Spleen (tissue), 11 donors: Measurements from ENCODE around the gene PKIB. TPM values are rescaled to one million over a fixed set of nuclear protein-coding genes. Genes with fewer than 3 reads are reported as not detected.
"Not testable (repeated sequence)": the region's sequence is repeated elsewhere in the genome, so short reads cannot be mapped to it uniquely, and the experiment has no call there.

ENCODE experiments used
- DNase-seq: peaks from one replicate; pipeline ENCODE4 v3.0.0-alpha.2; 2020
- H3K27ac ChIP-seq, 8 donors: fragments of 200-600 bp; sonication (generic) in 7 of 8; 1 replicate in 4 of 8; 2 replicates in 4 of 8; pipeline versions ENCODE4 v1.5.0 to v1.8.0; 2016 to 2021; ENCODE audit warnings: inconsistent platforms in 4 of 8, mild to moderate bottlenecking in 4 of 8, moderate library complexity in 1 of 8
- H3K27me3 ChIP-seq, 7 donors: fragments of 200-600 bp; sonication (generic) in 6 of 7; replicated peaks in 1 of 7; 1 replicate in 4 of 7; 2 replicates in 3 of 7; pipeline versions ENCODE4 v1.5.0 to v1.8.0; 2016 to 2021; ENCODE audit warnings: inconsistent platforms in 3 of 7, mild to moderate bottlenecking in 1 of 7
- H3K36me3 ChIP-seq, 6 donors: fragments of 200-600 bp; sonication (generic) in 5 of 6; 1 replicate in 4 of 6; 2 replicates in 2 of 6; pipeline versions ENCODE4 v1.5.0 to v1.8.0; 2016 to 2021; ENCODE audit warnings: inconsistent platforms in 2 of 6
- H3K4me1 ChIP-seq, 6 donors: fragments of 200-600 bp; sonication (generic) in 5 of 6; 1 replicate in 3 of 6; 2 replicates in 3 of 6; pipeline versions ENCODE4 v1.5.0 to v1.8.0; 2016 to 2021; ENCODE audit warnings: inconsistent platforms in 3 of 6
- H3K4me3 ChIP-seq, 8 donors: fragments of 200-600 bp; sonication (generic) in 7 of 8; 1 replicate in 4 of 8; 2 replicates in 4 of 8; pipeline versions ENCODE4 v1.5.0 to v1.8.0; 2016 to 2021; ENCODE audit warnings: inconsistent platforms in 4 of 8, mild to moderate bottlenecking in 4 of 8, moderate library complexity in 2 of 8
- H3K9me3 ChIP-seq, 8 donors: fragments of 200-600 bp; sonication (generic) in 7 of 8; 1 replicate in 4 of 8; 2 replicates in 4 of 8; pipeline versions ENCODE4 v1.5.0 to v1.8.0; 2016 to 2021; ENCODE audit warnings: inconsistent platforms in 4 of 8
- CTCF ChIP-seq, 11 experiments: fragments of 200-600 bp in 7 of 11; fragments of 450-650 bp in 4 of 11; sonication (generic) in 4 of 11; IDR thresholded peaks in 8 of 11; conservative IDR thresholded peaks in 3 of 11; 1 replicate in 7 of 11; 2 replicates in 4 of 11; pipeline versions ENCODE4 v1.4.0 to v1.8.0; 2016 to 2021; ENCODE audit warnings: antibody characterized with exemption in 11 of 11, inconsistent platforms in 4 of 11, mild to moderate bottlenecking in 1 of 11
- POLR2A ChIP-seq, 3 donors: fragments of 450-650 bp; IDR thresholded peaks; one replicate each; pipeline ENCODE4 v1.5.1; 2017; ENCODE audit warnings: antibody characterized with exemption in 3 of 3, mild to moderate bottlenecking in 1 of 3
- POLR2AphosphoS5 ChIP-seq, 3 donors: sonication (generic); formaldehyde crosslinking; IDR thresholded peaks; one replicate each; pipeline ENCODE4 v1.5.1; 2017; ENCODE audit warnings: antibody characterized with exemption in 3 of 3
- WGBS, 5 donors: extraction: QIAGEN DNeasy Blood & Tissue Kit in 3 of 5; methylation state at CpG; one replicate each; pipeline versions ENCODE4 v1.1.5 to v1.1.7; 2013 to 2018; 5-methylcytosine and 5-hydroxymethylcytosine counted together
- intact Hi-C: fragments of 100-400 bp; cut with DNase I; formaldehyde crosslinking; loops from one replicate; pipeline ENCODE4 v1.15.0; 2023; ENCODE audit warnings: low total_unique reads
- polyA plus RNA-seq, 3 donors: library from polyadenylated mRNA; stranded (reverse); fragments of 200-250 nt; gene quantifications; one replicate each; pipeline ENCODE4 v1.2.1, GENCODE V29; 2013
- total RNA-seq, 7 donors: library from RNA; depleted of rRNA in 3 of 7; stranded (reverse); fragments of >200 nt in 3 of 7; fragmentation: NEBNext Ultra II Directional in 4 of 7; extraction: Animal tissue kit (Norgen Biotek cat#: 25700) in 4 of 7; gene quantifications; one replicate each; pipeline versions ENCODE4 v1.1.0 to v1.2.1, GENCODE V29; 2016 to 2021
- donor health status: healthy with polysubstance abuse.
- donor health status: DM: no; HTN: no; CAD: no; lungs with moderate emphysema.
- donor health status: DM: no; HTN: no; CAD: no.
- donor health status: Bipolar disorder and iron deficiency.
- donor health status: healthy.
- donor health status: DM: no; HTN: no; CAD: no.
- donor health status: DM: yes; HTN: yes; CAD: no.

The PKIB gene
- total and polyA plus RNA-seq, 10 donors = 0.85 to 3.0 (median 1.4) TPM; not detected in 2

GRCh38 chr6:122580737-122581136 lies 29.5 kb upstream of the PKIB start:
- peaks cover 0 to 14% (median 6%) of the 10 kb centered on the region in 8 donors for H3K9me3 ChIP-seq
- no peak for DNase-seq
- TF ChIP-seq POLR2AphosphoS5 (IDR thresholded peaks at IDR 0.05) (no peak), CTCF (IDR thresholded peaks at IDR 0.05 in 8 of 11, conservative IDR thresholded peaks at IDR 0.05 in 3 of 11) (no peak), POLR2A (IDR thresholded peaks at IDR 0.05) (no peak)
- no peaks in the 10 kb centered on the region for H3K4me1 ChIP-seq
- H3K27ac ChIP-seq = no peak overlapping the region
- H3K27me3 ChIP-seq = no peaks in the 10 kb centered on the region
- no peak overlapping the region for H3K4me3 ChIP-seq
- intact Hi-C loops = no loop called here
- 63 to 80% (median 63%) methylated on average over 3 of the region's 3 CpGs for WGBS, 5 donors
- H3K36me3 ChIP-seq = no peaks in the 10 kb centered on the region

GRCh38 chr6:122589115-122589514 lies 21.1 kb upstream of the PKIB start:
- Histone ChIP-seq H3K4me3 (no peak overlapping the region), H3K27me3 (no peaks in the 10 kb centered on the region), H3K4me1 (no peaks in the 10 kb centered on the region), H3K36me3 (no peaks in the 10 kb centered on the region), H3K9me3 (no peaks in the 10 kb centered on the region), H3K27ac (no peak overlapping the region)
- intact Hi-C loops = no loop called here
- WGBS, 5 donors = 88 to 100% (median 97%) methylated on average over 1 of the region's 1 CpG
- no peak for DNase-seq
- TF ChIP-seq POLR2AphosphoS5 (IDR thresholded peaks at IDR 0.05) = no peak
- no peak for TF ChIP-seq CTCF (IDR thresholded peaks at IDR 0.05 in 8 of 11, conservative IDR thresholded peaks at IDR 0.05 in 3 of 11)
- no peak for TF ChIP-seq POLR2A (IDR thresholded peaks at IDR 0.05)

DNA sequence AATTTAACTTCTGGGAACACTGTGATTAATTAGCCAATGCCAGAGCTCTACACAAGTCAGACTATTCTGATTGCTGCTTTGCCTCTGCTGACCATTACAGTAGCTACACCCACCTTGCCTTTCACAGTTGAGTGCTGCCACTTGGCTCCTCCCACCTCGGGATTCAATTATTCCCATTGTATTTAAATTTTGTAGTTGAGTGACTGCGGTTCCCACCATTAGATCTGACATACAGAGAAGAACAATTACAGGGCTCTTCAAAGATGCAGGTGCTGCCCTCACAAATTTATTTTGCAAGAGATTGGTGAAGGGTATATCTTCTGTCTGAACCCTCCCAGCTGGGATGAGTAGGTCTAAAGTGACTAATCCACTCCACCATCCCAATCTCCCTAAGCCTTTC lies 11.9 kb upstream of the PKIB start:
- not testable (repeated sequence) for H3K27ac ChIP-seq

DNA sequence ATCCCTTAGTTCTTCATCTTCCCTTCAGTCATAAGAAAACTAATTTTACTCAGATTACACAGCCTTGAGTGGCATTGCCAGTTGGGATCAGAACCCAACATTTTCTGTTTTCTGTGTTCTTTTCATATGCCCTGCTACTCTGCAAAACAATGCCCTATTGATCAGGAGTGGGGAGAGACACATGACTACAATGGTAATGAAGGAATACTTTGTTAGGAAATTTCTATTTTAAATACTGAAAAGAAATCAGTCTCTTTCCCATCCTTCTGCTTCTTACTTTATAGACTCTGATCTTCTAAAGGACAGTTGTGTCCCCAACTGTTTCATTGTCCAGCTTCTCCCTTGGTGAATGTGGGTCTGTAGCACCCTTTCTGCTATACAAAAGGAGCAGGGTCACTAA lies 5.5 kb upstream of the PKIB start:
- Histone ChIP-seq H3K27me3 (peaks cover 0 to 3% (median 0%) of the 10 kb centered on the region in 7 donors), H3K4me1 (peaks cover 0 to 4% (median 2%) of the 10 kb centered on the region in 6 donors), H3K4me3 (no peak overlapping the region), H3K27ac (no peak overlapping the region), H3K9me3 (no peaks in the 10 kb centered on the region), H3K36me3 (no peaks in the 10 kb centered on the region)
- no peak for DNase-seq
- TF ChIP-seq CTCF (IDR thresholded peaks at IDR 0.05 in 8 of 11, conservative IDR thresholded peaks at IDR 0.05 in 3 of 11) (no peak), POLR2AphosphoS5 (IDR thresholded peaks at IDR 0.05) (no peak), POLR2A (IDR thresholded peaks at IDR 0.05) (no peak)
- intact Hi-C loops = no loop called here

More for the DNA sequence above, 11.9 kb upstream of the PKIB start:
- WGBS, 5 donors = 64 to 83% (median 69%) methylated on average over 2 of the region's 2 CpGs
- H3K27me3 ChIP-seq, H3K4me1 ChIP-seq, H3K36me3 ChIP-seq, intact Hi-C loops, DNase-seq, H3K4me3 ChIP-seq: not testable (repeated sequence)
- H3K9me3 ChIP-seq = peaks cover 0 to 25% (median 17%) of the 10 kb centered on the region in 8 donors
